ENCODE data around the gene SLC7A10.

Gene SLC7A10
- total RNA-seq, result 0 to 0.07 (median 0) reads per million in 18 experiments

DNA sequence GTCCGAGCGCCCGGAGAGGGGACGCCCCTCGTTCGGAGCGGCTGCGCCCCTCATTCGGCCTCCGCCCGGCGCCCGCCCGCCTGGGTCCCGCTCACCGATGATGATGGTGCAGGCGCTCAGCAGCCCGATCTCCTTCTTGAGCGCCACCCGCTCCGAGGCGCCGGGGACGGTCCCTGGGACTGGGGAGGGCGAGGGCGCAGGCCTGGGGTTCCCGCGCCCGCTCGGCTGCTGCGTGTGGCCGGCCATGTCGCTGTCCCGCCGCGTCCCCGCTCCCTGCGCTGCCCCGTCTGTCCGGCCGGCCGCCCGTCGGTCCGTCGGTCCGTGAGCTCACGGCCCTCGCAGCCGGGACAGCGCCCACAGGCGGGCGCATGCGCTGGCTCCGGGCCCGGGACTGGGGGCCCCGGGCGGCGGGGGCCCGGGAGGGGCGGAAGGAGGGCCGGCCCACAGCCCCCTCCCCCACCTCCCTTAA, at the start of gene SLC7A10:
SLC7A10 (minus strand) TSS at position 393 of the 469 bp plus-strand sequence; CDS start at position 246, 147 bp downstream.
- DNase-seq, result no peak

DNA sequence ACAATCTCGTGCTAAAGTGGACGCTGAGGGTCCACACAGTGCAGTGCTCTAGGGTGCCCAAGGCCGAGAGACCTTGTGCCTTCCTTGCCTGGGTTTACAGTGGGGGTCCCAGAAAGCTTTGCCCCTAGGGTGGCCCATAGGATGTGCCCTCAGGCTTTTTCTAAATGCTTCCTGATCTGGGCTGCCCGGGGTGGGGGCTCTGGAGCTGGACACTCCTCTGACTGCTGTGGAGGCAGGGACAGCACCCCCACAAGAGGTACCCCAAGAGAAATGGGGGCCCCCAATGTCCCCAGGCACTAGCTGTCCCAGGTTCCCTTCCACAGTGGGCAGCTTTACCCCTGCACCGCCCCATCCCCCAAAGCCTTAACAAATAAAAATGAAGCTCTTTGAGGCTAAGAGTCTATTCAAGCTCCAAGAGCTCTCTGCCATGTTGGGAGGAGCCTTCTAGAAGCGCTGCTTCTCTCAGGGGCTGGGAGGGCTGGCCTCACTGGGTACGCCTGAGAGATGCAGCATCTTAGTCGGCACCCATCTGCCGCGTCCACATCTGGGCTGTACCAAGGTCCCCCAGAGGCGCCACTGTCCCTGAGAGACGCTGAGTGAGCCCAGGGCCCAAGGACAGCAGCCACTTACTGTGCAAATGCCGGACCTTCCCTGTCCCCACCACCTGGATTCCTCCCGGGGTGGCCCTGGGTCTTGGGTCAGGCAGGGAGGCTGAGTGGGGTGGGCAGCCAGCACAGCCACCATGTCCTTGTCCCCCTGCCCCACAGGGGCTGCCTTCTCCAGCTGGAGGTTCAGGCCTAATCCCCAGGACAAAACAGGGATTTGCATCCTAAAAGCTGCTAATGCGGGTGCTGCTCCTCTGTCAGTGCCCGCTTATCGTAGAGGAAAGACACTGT, 49.3 kb upstream of the SLC7A10 start:
- no peak for DNase-seq

DNA sequence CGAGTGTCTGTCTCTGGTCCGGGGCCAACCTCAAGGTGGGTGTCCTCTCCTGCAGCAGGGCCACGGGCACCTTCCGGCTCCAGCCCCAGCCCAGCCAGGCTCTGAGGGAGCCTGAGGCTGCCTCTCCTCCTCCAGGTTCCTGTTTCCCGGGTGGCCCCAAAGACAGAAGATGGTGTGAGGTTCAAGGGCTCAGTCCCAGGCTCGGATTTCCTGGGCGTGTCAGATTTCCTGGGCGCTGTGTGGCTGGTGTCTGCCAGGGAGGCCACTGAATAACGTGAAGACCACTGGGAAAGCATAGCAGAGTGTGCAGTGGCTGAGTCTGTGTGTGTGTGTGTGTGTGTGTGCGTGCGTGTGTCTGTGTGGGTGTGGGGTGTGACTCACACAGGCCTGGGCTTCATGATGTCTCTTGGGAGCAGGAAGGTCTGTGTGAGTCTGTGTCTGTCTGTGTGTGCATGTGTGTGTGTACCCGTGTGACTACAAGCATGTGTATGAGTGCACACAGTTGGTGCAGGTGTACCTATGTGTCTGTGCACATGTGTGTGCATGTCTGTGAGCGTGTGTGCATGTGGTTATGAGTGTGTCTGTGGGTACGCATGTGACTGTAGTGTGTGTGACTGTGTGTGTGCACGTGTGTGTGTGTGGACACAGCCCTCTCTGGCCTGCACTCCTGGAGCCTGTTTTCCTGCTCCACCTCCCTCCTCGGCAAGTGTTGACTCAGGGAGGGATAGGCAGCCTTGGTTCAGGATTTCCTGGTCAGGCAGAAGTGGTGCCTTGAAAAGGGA, 48.4 kb upstream of the SLC7A10 start:
- DNase-seq, result peak; percentile 84 to 87

DNA sequence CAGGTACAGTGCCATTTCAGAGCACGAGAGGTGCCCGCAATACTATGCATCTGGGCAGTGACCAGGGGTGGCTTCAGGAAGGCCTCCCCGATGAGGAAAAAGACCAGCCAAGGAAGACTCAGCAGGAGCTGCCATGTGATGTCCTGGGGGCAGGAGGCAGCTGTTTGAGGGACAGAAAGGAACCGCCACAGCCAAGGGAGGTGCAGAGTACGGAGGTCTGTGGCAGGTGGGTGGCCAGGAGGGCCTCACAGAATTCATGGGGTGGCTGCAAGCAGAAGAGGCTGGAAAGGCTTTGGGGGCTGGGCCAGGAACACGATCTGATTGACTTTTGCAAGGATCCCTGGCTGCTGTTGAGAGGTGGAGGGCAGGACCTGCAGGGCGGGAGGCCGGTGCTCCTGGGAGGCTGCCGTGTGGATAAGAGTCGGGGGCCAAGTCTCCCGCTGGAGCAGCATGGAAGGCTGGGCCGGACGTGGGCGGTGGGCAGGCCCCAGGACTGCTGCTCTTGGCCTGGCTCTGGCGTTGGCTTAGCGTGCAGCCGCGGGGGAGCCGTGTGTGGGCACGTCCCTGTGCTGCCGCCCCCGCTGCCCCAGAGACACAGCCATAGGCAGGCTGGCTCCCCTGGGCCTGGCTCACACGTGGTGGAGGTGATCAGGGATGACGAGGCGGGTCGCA, 47.6 kb upstream of the SLC7A10 start:
- DNase-seq, result peak in 1 of 2 donors; percentile 50

- no peak for DNase-seq
These were observed 45.8 kb upstream of the SLC7A10 start for GRCh38 chr19:33271246-33272021.

GRCh38 chr19:33270769-33271168, 45.1 kb upstream of the SLC7A10 start:
- no peak for DNase-seq

DNA sequence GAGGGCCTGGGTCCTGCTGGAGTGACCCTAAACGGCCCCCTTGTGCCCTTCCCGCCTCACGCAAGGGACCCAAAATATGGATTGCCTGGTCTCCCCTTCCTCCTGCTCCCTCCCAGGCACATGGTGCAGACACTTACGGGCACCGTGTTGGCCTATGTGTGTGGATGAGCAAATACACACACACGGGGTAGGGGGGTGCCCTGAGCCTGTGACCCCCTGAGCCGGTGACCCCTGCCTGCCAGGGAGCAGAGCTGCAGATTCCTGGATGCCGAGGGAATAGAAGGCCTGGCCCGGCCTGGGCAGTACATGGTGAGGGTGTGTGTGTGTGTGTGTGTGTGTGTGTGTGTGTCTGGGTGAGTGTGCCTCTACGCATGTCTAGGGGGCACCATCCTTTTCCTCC, 43.4 kb upstream of the SLC7A10 start:
- no peak for DNase-seq

GRCh38 chr19:33268162-33268991, 42.7 kb upstream of the SLC7A10 start:
- DNase-seq, result peak; percentile 61 to 69

GRCh38 chr19:33267706-33268105, 42.1 kb upstream of the SLC7A10 start:
- peak; percentile 65 to 94 for DNase-seq

GRCh38 chr19:33266974-33267484, 41.4 kb upstream of the SLC7A10 start:
- DNase-seq, result no peak

DNA sequence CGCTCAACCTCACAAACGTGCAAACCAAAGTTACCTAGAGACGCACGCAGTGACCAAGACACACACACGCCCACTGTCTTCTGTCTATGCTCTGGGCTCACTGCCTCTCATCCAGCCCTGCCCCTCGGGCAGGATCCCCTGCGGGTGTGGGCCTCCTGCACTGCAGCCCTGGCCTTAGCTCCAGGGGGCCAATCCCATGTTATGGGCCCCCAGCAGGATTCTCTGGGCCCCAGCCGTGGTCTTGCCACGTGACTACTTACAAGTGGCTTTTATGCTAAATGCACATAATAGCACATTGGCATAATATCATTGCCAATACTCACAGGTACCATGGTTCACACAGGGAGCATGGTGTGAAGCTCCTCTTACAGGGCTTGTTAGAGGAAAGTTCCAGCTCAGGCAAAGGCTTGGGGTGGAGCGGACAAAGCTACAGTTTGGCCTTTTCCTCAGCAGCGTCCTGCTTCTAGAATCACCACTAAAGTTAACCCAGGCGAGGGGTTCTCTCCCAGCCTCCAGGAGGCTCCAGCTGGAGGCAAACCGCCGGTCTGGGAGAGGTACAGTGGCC, 39.3 kb upstream of the SLC7A10 start:
- no peak for DNase-seq

GRCh38 chr19:33263325-33264023, 37.8 kb upstream of the SLC7A10 start:
- DNase-seq, result no peak

DNA sequence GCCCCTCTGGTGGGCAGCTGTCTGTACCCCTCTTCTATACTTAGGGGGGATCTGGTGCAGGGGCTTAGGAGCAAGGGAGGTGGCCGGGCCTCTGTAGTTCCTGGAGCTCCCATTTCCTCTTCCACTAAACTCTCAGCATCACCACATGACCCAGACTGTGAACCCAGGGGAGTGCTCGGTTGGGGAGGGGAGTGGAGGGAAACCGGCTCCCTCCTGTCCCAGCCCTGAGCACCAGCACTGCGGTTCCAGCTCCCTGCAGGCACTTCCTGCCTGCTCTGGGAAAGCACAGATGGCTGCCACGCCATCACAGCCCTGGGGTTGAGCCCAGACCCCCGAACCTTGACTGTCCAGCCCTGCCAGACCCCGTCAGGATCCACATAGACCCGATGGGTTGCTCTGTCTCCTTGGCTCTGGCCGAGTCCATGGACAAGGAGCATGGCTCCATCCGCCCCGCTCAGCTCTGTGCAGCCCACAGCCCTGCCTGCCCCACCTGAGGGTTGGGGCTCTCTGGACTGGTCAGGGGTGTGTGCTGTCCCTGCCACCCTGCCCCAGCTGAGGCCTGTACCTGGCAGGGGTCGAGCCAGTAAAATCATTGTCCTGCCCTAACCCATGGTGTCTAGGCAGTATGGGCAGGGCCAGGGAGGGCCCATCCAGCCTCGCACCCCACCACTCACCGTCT, 36.0 kb upstream of the SLC7A10 start:
- peak; percentile 32 to 43 for DNase-seq

GRCh38 chr19:33260628-33261418, 35.2 kb upstream of the SLC7A10 start:
- peak; percentile 71 to 82 for DNase-seq

DNA sequence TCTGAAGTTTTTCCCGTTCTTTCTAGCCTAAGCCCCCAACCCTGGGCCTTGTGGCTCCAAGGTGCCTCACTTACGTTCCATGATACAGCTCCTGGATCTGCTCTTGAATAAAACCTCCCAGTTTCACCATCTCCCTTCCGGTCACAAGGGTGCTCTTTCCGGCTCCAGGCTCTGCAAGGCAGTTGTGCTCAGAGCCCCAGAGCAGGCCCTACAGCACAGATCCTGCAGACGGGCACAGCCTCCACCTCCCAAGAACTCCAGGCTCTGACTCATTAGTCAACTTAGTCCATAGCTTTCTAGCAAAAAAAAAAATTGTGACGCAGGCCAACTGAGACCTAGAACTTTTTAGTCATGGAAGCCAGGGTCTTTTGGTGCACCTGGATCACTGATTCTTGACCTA, 33.9 kb upstream of the SLC7A10 start:
- DNase-seq, result peak; percentile 95

DNA sequence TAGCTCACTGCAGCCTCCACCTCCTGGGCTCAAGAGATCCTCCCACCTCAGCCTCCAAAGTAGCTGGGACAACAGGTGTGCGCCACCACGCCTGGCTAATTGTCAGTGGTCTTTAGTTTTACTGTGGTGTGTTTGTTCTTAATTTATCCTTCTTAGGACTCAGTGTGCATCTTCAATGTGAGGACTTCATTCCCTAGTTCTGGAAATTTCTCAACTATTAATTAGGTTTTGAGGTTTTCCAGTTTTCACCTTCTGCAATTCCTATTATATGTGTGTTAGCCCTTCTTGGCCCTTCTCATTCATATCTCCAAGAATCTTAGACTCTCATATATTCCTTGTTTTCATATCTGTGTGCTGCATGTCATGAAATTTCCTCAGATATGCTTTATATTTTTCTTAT, 32.2 kb upstream of the SLC7A10 start:
- DNase-seq, result no peak

GRCh38 chr19:33256261-33256660, 30.6 kb upstream of the SLC7A10 start:
- no peak for DNase-seq

DNA sequence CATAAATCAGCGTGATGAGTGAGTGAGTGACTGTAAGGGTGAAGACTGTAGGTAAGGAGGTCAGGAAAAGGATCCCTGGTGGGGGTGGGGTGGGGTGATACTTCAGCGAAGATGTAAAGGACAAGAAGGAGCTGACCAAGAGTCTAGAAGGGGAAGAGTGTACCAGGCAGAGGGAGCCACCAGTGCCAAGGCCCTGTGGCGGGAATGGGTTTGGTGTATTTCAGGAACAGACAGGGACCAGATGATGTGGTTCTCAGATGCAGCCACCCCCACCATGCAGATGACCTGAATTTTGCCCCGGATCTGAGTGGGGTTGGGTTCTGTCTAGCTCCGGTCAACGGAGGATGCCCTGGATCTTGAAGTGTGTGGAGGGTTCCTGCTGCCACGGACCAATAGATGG, 30.1 kb upstream of the SLC7A10 start:
- DNase-seq, result no peak
